GM19467 (cell line): ENCODE measurements around the gene MICAL1.
"Not testable (repeated sequence)": the region's sequence is repeated elsewhere in the genome, so short reads cannot be mapped to it uniquely, and the experiment has no call there.

Experiments used
- ATAC-seq: cut with Tn5 transposase; IDR thresholded peaks from one replicate; pipeline ENCODE4 v1.9.1; 2021; ENCODE audit warnings: mild to moderate bottlenecking, moderate library complexity; ENCODE audit not compliant: unreplicated experiment

The MICAL1 gene

DNA sequence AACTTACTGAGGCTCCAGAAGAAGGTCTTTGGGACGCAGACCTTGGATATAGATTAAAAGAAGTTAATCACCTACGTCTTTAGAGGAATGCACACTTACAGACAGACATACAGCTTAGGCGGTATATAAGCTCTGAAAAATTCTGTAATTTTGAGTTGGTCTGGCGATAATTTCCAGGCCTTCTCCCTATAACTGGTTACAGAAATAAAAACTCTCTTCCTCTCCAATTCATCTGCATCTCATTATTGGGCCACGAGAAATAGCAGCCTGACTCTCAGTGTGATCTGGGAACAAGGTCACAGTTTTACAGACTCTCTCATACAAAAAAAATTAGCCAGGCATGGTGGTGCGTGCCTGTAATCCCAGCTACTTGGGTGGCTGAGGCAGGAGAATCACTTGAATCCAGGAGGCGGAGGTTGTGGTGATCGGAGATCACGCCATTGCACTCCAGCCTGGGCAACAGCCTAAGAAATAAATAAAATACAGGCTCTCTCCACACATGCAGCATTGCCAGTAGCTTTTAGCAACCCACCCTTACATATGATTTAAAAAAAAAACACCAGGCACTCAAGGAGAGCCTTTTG, 22.7 kb upstream of the MICAL1 start:
- no peak for ATAC-seq

DNA sequence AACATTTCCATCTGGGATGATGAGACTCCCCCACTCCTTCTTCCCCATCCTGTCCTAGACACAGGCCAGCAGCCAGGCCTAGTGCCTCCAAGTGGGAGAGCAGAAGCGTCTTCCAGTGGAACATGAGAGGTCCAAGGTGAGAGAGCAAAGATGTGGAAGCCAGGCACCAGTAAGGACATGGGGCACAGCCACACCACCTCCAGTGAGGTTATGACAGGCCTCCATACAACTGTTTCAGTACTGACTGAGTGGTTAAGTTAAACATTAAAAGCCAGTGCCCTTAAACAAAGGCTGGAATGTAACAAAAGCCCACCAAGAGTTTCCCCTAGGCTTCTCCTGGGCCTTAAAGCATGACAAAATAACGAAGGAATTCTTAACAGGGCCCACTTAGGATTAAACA, 22.2 kb upstream of the MICAL1 start:
- peak; percentile 44 for ATAC-seq

DNA sequence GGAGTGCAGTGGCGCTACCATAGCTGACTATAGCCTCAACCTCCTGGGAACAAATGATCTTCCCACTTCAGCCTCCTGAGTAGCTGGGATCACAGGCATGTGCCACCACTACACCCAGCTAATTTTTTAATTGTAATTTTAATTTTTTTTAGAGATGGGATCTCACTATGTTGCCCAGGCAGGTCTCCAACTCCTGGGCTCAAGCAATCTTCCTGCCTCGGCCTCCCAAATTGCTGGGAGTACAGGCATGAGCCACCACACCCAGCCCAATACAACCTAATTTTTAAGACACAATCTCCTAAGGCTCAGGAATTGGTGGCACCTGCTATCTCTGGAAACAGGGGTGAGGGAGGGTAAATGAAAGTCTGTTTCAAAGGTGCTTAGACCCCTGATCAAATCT, 21.6 kb upstream of the MICAL1 start:
- ATAC-seq: no peak

DNA sequence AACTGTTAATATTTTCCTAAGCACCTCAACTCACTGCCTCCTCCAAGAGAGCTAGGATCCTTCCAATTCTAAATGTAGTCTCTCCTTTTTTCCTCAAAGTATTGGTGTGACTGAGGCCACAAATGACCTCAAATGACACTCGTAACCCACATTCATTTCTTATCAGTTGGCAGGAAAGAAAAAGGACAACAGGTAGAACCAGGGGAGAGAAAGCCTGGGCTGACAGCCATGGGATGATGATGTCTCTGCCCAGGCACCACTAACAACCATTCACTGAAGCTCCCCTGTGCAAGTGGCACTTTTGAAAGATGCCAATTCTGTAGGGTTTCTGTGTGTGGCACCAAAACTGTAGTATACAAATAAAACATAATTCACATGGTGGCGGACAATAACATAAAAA, 20.1 kb upstream of the MICAL1 start:
- ATAC-seq: no peak

DNA sequence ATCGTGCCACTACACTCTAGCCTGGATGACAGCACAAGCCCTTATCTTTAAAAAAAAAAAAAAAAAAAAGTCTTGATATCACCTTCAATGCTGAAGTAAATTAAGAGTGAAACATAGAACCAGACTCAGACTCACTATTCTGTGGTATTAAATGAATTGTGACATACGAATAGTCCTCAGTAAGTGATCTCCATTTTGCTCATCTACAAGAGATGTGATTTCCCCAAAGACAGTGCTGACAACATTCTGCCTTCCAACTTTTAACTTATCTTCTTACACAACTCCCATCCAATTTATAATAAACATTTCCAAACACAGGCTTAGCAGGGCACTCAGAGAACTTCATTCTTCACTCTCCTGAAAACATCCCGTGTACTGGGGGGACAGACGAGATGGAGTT, 19.4 kb upstream of the MICAL1 start:
- ATAC-seq: no peak

DNA sequence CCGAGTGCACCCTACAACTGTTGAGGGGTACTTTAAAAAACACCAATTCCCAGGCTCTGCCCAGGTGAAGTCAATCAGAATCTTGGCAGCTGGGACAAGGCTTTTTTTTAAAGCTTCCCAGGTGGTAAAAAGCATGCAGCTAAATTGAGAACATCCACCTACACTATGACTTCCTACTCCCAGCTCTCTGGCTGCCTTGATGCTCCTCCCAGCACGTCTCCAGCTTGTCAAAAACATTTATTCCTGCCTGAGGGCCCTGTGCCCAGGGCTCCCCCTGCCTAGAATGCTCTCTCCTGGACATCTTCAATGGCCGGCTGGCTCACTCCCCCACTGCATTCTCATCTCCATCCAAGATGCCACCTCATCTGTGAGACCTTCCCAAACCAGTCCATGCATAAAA, 17.5 kb upstream of the MICAL1 start:
- no peak for ATAC-seq

DNA sequence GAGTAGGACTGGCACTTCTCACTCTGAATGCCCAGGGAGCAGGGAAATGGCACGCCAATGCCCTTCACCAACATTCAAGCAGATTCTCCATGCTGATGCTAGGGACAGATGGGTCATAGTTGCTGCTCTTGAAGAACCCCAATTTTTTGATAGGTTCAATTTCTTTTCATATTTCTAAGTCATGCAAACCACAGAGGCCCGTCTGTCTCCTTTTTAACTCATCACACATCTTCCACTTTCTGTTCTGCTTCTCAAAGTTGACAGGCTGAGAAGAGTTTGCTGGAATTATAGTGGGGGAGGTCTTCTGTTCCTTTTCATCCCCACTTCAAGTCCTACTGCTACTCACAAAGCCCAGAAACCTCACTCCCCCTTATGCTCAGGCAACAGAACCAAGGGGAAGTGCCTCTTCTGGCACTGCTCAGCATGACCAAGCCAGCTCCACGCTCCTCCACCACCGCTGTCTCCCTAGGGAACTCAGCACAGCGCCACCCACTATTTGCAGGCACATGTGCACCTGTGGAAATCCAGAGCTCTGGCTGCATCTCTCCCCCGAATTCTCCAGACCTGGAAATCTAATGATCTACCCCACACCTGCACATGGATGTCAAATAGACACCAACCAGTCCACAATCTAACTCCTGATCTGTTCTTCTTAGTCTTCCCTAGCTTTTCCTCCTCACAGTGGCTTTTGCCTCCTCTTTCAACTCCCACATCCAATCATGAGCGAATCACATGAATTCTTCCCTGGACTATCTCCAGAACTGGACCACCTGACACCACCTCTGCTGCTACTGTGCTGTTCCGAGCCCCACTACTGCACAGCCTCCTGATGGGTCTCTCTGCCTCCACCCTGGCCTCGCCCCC, 16.8 kb upstream of the MICAL1 start:
- no peak for ATAC-seq

DNA sequence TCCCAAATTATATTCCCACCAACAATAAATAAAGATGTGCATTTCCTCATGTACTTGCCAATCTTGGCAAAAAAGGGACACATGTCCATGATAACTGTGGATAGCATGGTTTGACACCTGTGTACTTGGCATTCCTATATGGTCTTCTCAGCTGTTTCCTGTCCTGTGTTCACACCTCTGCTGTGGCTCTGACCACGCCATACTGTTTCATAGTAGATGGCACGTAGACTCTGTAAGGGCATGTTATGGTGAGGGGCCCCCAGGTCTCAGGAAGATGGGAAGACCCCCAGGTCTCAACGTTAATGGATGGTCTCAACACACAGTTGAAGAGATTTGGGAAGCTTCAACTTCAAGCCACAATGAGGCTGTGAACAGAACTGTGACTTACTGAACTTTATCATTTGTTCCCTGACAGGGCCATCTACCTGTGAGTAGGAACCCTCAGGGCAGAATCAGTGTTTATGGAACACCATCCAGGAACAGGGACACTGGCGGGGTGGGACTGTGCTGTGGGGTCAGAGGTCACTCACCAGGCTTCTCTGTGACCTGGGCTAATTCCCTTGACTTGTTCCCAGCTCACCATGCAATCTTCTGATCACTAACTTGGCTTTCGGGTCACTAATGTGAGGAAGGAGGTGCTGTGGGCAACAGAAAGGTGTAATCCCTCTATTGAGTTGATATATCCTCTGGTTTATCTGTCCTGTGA, 15.7 kb upstream of the MICAL1 start:
- no peak for ATAC-seq

DNA sequence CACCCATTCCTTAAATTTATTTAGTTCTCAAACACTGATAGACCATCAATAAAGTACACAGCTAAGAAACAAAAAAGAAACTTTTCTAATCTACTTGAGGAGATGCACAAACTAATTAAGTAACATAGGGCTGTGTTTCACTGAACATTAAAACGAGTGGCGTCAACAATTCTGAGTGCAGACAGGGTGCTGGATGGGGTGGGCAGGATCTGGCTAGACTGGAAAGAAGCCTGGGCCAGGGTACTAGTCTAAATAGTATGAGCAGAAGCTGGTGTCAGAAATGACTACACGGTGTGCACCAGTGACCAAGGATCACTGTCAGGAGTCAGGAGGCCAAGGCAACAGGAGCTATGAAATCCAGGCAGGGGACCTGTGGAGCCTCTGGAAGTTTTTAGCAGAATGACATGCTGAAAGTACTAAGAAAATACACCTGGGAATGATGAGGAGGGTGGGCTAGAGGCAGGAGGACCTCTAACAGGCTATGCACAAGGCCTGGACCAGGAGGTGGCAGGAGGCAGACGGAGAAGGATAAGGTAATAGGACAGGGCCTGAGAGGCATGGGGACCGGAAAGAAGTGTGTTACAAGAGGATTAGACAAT, 14.1 kb upstream of the MICAL1 start:
- ATAC-seq: no peak

DNA sequence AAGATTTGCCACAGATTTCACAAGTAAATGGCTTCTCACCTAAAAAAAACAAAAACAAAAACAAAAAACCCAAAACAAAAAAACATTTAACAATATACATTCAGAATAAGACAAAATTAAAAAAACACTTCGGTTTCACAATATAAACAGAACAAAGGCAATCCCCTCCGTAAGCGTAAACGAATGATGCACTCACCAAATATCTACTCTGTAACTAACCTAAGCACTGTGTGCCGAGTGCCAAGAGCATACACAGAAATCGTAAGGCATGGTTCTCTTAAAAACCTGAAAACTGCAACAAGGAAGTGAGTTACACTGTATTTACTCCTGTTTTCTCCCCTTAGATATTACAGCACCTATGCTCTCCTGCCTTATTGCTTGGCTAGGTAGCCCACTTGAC, 12.1 kb upstream of the MICAL1 start:
- no peak for ATAC-seq

DNA sequence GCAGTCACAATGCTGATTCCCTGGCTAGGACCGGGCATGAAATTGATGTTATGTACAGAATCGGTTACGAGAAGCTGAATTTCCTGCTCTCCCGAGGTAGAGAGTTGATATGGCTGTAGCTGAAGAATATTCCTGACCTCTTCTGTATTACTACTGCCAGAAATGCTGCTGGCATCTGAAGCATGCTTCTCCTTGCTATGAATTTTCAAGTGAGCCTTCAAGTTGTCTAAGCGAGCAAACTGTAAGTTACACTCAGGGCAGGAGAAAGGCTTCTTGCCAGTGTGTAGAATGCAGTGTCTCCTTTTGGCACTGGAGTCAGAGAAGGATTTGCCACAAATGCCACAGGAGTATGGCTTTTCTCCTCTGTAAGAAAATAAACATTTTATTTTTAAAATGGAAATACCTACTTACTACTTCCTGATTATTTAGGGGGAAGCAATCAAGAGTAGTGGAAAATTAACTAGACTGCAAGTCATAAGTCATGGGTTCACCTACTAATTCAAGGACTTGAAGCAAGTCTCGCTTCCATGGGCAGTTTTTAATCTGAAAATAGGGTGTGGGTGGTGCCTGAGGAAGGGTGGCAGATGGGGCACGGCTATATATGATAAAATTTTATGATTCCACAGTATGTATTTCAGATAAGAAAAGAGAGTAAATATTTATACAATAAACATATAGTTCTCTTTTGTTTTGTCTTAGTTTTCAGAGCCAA, 10.8 kb upstream of the MICAL1 start:
- no peak for ATAC-seq

DNA sequence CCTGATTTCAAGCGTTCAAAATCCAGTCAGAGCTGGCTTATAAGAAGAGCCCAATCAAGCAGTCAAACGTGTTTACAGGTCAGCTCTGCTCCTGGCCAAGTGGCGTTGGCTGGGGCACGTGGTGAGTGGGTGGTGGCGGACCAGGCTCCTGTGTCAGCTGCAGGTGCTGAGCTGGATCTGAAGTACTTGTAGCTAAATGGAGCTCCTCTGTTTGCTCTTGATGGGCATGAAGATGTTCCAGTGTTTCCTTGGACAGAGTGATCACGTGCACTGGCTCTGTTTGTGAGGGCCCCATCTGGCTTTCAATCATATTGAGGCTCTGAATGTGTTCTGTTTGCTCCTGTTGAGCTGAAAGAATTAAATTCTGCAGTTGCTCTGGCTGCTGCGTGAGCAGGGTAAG, 10.2 kb upstream of the MICAL1 start:
- ATAC-seq: no peak

DNA sequence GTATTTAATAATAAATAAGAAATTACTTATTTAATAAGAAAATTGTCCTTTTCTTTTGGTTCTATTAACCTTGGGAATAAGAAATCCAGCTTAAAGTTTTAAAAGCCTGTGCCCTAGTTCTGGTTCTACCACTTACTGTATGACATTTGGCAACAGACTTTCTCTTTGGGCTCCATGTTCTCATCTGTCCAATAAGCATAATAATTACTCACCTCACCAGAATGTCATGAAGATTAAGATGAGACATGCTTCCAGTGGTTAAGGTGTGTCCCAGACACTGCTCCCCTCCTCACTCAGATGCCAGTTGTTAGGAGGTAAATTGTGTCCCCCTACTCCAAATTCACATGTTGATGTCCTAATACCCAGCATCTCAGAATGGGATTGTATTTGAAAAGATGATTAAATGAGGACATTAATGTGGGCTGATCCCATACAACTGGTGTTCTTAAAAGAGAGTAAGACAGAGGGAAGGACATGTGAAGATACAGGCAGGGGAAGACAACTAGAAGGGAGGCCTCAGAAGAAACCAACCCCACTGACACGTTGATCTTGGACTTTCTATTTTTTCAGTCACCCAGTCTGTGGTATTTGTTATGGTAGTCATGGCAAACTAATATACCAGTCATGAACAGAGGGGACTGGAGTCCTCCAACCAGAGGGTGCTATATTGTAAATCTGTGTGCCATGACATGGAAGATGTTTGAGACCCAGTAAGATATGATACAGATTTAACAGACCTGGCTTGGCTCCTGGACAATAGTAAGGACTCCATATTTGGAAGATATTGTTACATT, 6.4 kb upstream of the MICAL1 start:
- ATAC-seq: no peak

DNA sequence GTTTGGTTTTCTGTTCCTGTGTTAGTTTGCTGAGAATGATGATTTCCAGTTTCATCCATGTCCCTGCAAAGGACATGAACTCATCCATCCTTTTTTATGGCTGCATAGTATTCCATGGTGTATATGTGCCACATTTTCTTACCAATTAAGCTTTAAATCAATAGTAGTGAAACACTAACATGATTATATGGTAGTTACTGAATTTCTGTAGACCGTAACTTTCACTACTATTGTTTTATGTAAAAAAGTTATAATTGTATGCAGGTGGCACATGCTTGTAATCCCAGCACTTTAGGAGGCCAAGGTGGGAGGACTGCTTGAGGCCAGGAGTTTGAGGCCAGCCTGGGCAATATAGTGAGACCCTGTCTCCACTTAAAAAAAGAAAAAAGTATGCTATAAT, 5.6 kb upstream of the MICAL1 start:
- not testable (repeated sequence) for ATAC-seq

DNA sequence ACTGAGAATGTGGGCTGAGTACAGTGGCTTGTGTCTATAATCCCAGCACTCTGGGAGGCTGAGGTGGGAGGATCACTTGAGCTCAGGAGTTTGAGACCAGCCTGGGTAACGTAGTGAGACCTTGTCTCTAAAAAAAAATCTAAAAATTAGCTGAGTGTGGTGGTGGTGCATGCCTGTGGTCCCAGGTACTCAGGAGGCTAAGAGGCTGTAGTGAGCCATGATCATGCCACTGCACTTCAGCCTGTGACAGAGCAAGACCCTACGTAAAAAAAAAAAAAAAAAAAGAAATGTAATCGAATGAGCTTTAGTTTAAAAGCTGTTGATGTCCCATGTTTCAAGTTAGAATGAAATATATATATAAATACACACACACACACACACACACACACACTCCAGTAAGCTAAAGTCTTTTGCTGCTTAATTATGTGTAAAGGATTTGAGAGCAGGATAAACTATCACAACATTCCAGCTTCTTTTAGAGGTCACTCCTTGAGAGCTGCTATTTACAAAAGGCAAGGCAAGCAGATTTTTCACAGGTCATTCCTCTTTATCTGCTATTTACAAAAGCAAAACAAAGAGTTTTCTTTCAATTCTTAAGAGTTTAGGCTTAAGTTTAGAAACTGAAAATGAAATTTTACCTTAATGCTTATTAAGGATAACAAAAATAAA, 4.7 kb upstream of the MICAL1 start:
- ATAC-seq: no peak

DNA sequence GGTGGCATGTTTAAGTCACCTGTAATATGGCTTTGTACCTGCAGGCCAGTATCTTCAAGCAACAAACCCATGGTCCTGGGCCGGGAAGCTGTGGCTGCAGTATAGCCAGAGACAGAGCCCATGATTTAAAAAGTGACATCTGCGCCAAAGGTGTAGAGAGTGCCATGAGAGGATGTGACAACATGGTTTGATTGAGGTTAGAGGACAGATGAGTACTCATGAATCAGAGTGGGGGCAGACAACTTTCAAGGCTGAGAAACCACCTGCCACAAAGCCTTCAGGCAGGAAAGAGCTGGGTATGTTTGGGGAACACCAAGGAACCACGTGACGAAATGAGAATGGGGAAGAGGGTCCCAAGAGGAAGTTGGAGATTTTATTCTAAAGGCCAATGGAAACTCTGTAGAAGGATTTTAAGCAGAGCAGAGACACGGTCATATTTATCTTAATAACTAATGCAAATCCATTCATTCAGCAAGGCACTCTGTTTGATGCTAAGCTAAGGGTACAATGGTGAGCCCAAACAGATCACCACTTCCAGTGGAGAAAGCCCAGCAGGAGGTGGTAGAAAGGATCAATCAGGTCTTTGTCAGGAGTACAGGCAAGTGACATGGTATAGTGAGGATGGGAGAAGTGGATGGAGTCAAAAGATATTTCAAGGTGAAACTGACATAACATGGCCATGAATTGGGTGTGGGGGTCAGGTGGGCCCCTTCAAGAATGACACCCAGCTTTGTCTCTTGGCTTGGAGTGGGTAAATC, 3.4 kb upstream of the MICAL1 start:
- no peak for ATAC-seq

DNA sequence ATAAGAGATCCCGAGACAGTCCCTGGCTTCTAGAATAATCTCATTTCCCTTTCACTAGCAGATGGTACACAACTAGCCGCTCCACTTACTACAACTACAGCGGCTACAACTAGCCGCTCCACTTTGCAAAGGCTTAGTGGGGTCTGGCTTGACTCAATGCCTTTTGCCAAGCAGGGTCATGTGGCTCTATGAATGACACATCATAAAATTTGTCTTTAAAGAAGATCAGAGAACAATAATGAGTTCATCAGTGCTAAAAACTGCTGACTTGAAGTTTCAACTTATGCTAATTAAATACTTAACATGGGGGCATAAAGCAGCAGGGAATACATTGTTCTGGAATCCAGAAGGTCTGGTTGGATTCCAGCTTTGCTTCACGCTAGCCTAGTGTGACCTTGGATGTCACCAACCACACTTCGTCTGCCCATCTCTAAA, 2.0 kb upstream of the MICAL1 start:
- no peak for ATAC-seq

DNA sequence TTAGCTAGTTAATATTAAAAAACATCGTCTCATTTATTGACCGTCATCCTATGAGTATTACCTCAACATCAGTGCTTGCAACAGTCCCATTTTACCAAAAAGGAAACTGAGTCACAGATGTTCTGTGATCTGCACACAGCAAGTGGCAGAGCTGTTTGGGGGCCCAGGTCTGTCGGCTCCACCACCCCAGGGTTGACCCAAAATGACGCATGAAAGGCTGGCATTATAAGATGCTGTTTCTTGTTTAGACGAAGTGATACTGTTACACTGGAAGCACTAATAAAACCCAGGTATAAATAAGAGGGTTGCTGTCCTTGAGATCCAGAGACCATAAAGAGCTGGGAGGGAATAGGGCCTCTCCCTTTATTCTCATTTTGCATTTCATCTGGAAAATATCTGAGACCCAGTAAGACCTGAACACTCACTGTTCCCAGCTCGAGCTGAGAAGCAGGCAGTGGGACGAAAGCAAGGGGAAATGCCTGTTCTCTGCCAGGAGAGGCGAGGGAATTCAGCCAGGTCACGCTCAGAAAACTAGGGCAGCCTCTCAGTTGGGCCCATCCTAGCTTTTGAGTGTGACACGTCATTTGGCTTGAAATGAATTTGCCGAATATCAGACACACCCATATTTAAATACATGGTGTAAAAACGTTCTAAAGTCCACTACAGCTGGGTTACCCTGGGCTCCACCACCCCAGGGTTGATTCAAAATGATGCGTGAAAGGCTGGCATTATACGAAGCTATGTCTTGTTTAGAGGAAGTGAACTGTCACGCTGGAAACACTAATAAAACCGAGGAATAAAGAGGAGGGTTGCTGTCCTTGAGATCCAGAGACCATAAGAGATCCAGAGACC, 1.4 kb upstream of the MICAL1 start:
- no peak for ATAC-seq
